Upper lobe of right lung (tissue), 1 donor: ENCODE data around the gene KCTD2. TPM values are rescaled to one million over a fixed set of nuclear protein-coding genes. Genes with fewer than 3 reads are reported as not detected.
"Not testable (repeated sequence)": the region's sequence is repeated elsewhere in the genome, so short reads cannot be mapped to it uniquely, and the experiment has no call there.

Source experiments
- ATAC-seq: fragments of 200-7000 bp; cut with Tn5 transposase; one replicate; pipeline ENCODE4 v1.9.1; 2020; ENCODE audit warnings: mild to moderate bottlenecking, moderate library complexity
- DNase-seq: peaks from one replicate; pipeline ENCODE4 v3.0.0-alpha.2; 2020
- H3K27ac ChIP-seq: fragments of 200-600 bp; one replicate; pipeline ENCODE4 v1.8.0; 2022
- H3K27me3 ChIP-seq: fragments of 200-600 bp; one replicate; pipeline ENCODE4 v1.8.0; 2022; ENCODE audit warnings: mild to moderate bottlenecking
- H3K36me3 ChIP-seq: fragments of 200-600 bp; one replicate; pipeline ENCODE4 v1.8.0; 2022
- H3K4me1 ChIP-seq: fragments of 200-600 bp; one replicate; pipeline ENCODE4 v1.8.0; 2022
- H3K4me3 ChIP-seq: fragments of 200-600 bp; one replicate; pipeline ENCODE4 v1.8.0; 2022; ENCODE audit warnings: mild to moderate bottlenecking
- H3K9me3 ChIP-seq: fragments of 200-600 bp; one replicate; pipeline ENCODE4 v1.8.0; 2022
- CTCF ChIP-seq: fragments of 200-600 bp; IDR thresholded peaks from one replicate; pipeline ENCODE4 v1.8.0; 2022; ENCODE audit warnings: antibody characterized with exemption
- intact Hi-C: fragments of 100-400 bp; cut with DNase I; formaldehyde crosslinking; loops from one replicate; pipeline ENCODE4 v1.11.0; 2022
- total RNA-seq: library from RNA; stranded (reverse); fragmentation: NEBNext Ultra II Directional; extraction: Animal tissue kit (Norgen Biotek cat#: 25700); gene quantifications from one replicate; pipeline ENCODE4 v1.2.1, GENCODE V29; 2021
- donor health status: DM: no; HTN: yes; CAD: no; lungs with severe emphysema.

KCTD2 gene
- total RNA-seq, 1 donor from 2014 or later: 25.3 TPM

GRCh38 chr17:75064867-75065561 is 18.0 kb downstream of the KCTD2 start:
- Histone ChIP-seq H3K9me3 (no peaks in the 10 kb centered on the region), H3K36me3 (peaks cover 38% of the 10 kb centered on the region), H3K27me3 (no peaks in the 10 kb centered on the region), H3K4me3 (no peak overlapping the region), H3K27ac (no peak overlapping the region), H3K4me1 (peaks cover 6% of the 10 kb centered on the region)
- ATAC-seq (no peak), DNase-seq (no peak)
- no peak for TF ChIP-seq CTCF
- intact Hi-C loops: loop anchor here (10.0 kb wide), 1 partner anchor 110 kb away; no protein-coding TSS in a partner anchor

- peaks cover 1% of the 10 kb centered on the region for H3K4me1 ChIP-seq
- ATAC-seq: no peak
- H3K9me3 ChIP-seq: no peaks in the 10 kb centered on the region
- H3K27me3 ChIP-seq: no peaks in the 10 kb centered on the region
- no peak overlapping the region for H3K4me3 ChIP-seq
- TF ChIP-seq CTCF: no peak
- intact Hi-C loops: loop anchor here (10.0 kb wide), 1 partner anchor 109 kb away; no protein-coding TSS in a partner anchor
- DNase-seq: no peak
- peaks cover 36% of the 10 kb centered on the region for H3K36me3 ChIP-seq
- H3K27ac ChIP-seq: no peak overlapping the region
These were observed 18.6 kb downstream of the KCTD2 start for GRCh38 chr17:75065562-75066151.

GRCh38 chr17:75067856-75068255 is 20.8 kb downstream of the KCTD2 start:
- no peaks in the 10 kb centered on the region for H3K4me1 ChIP-seq
- H3K4me3 ChIP-seq: no peak overlapping the region
- no peak overlapping the region for H3K27ac ChIP-seq
- ATAC-seq: no peak
- no peak for TF ChIP-seq CTCF
- no peaks in the 10 kb centered on the region for H3K9me3 ChIP-seq
- no peak for DNase-seq
- intact Hi-C loops: loop anchor here (10.0 kb wide), 1 partner anchor 107 kb away; no protein-coding TSS in a partner anchor
- no peaks in the 10 kb centered on the region for H3K27me3 ChIP-seq
- H3K36me3 ChIP-seq: peaks cover 19% of the 10 kb centered on the region

- ATAC-seq (no peak), DNase-seq (no peak)
- no peaks in the 10 kb centered on the region for H3K4me1 ChIP-seq
These were observed 21.7 kb downstream of the KCTD2 start for GRCh38 chr17:75068750-75069149.

GRCh38 chr17:75069783-75070182 is 22.8 kb downstream of the KCTD2 start:
- intact Hi-C loops: loop anchor here (10.0 kb wide), 1 partner anchor 105 kb away; no protein-coding TSS in a partner anchor
- DNase-seq: no peak
- no peak overlapping the region for H3K4me3 ChIP-seq

More at GRCh38 chr17:75068750-75069149, 21.7 kb downstream of the KCTD2 start:
- TF ChIP-seq CTCF: no peak
- Histone ChIP-seq H3K27me3 (no peaks in the 10 kb centered on the region), H3K4me3 (no peak overlapping the region), H3K9me3 (no peaks in the 10 kb centered on the region), H3K27ac (no peak overlapping the region), H3K36me3 (peaks cover 10% of the 10 kb centered on the region)
- intact Hi-C loops: loop anchor here (10.0 kb wide), 1 partner anchor 106 kb away; no protein-coding TSS in a partner anchor

GRCh38 chr17:75071478-75072271 is 24.6 kb downstream of the KCTD2 start:
- DNase-seq, ATAC-seq, H3K4me3 ChIP-seq, H3K27me3 ChIP-seq, H3K36me3 ChIP-seq, intact Hi-C loops, H3K9me3 ChIP-seq, H3K4me1 ChIP-seq, H3K27ac ChIP-seq: not testable (repeated sequence)

More at GRCh38 chr17:75069783-75070182, 22.8 kb downstream of the KCTD2 start:
- no peaks in the 10 kb centered on the region for H3K9me3 ChIP-seq
- no peaks in the 10 kb centered on the region for H3K27me3 ChIP-seq
- H3K27ac ChIP-seq: no peak overlapping the region
- peak; percentile 70 for ATAC-seq
- no peaks in the 10 kb centered on the region for H3K36me3 ChIP-seq
- H3K4me1 ChIP-seq: no peaks in the 10 kb centered on the region
- peak; percentile 40 for TF ChIP-seq CTCF

- H3K9me3 ChIP-seq, H3K27ac ChIP-seq, H3K36me3 ChIP-seq, DNase-seq, intact Hi-C loops, ATAC-seq, H3K27me3 ChIP-seq, H3K4me3 ChIP-seq: not testable (repeated sequence)
- peaks cover 12% of the 10 kb centered on the region for H3K4me1 ChIP-seq
These were observed 25.9 kb downstream of the KCTD2 start for GRCh38 chr17:75072909-75073308.
